Endometrial microvascular endothelial cells (primary cell): ENCODE measurements around the gene KCNIP2. TPM values are rescaled to one million over a fixed set of nuclear protein-coding genes. Genes with fewer than 3 reads are reported as not detected.

Experiments used
- in situ Hi-C: cut with HindIII; loops from 2 replicates; pipeline ENCODE4 v1.10.0; 2017; ENCODE audit warnings: low sequenced_read_pairs, low pct_unique_long_range_greater_than_20kb; ENCODE audit errors: inconsistent ontology term
- total RNA-seq: library from RNA; depleted of rRNA; stranded (reverse); fragments of >200 nt; gene quantifications from one replicate; pipeline ENCODE4 v1.2.3, GENCODE V29; 2015; ENCODE audit errors: inconsistent ontology term

The KCNIP2 gene
- total RNA-seq, 1 donor from 2014 or later = 0.09 TPM

GRCh38 chr10:101858723-101859500 is 15.3 kb upstream of the KCNIP2 start:
- in situ Hi-C loops = no loop called here

- in situ Hi-C loops = no loop called here
Observed at GRCh38 chr10:101857802-101858476, 14.3 kb upstream of the KCNIP2 start.

GRCh38 chr10:101856626-101857025 is 13.0 kb upstream of the KCNIP2 start:
- in situ Hi-C loops = no loop called here

- in situ Hi-C loops = no loop called here
Observed at GRCh38 chr10:101851411-101852116, 8.0 kb upstream of the KCNIP2 start.

- in situ Hi-C loops = no loop called here
Observed at GRCh38 chr10:101850749-101851148, 7.1 kb upstream of the KCNIP2 start.

- in situ Hi-C loops = no loop called here
Observed at GRCh38 chr10:101848894-101849351, 5.3 kb upstream of the KCNIP2 start.

- in situ Hi-C loops = no loop called here
Observed at GRCh38 chr10:101848408-101848807, 4.8 kb upstream of the KCNIP2 start.

- in situ Hi-C loops = no loop called here
Observed at GRCh38 chr10:101845893-101846292, 2.3 kb upstream of the KCNIP2 start.

GRCh38 chr10:101841826-101842225 is 1.8 kb downstream of the KCNIP2 start:
- in situ Hi-C loops = no loop called here

GRCh38 chr10:101840741-101841453 is 2.7 kb downstream of the KCNIP2 start:
- in situ Hi-C loops = no loop called here

GRCh38 chr10:101840102-101840684 is 3.4 kb downstream of the KCNIP2 start:
- in situ Hi-C loops = no loop called here

- in situ Hi-C loops = no loop called here
Observed at GRCh38 chr10:101839416-101840063, 4.1 kb downstream of the KCNIP2 start.

- in situ Hi-C loops = no loop called here
Observed at GRCh38 chr10:101839002-101839401, 4.6 kb downstream of the KCNIP2 start.

- in situ Hi-C loops = no loop called here
Observed at GRCh38 chr10:101838416-101838970, 5.1 kb downstream of the KCNIP2 start.

GRCh38 chr10:101837748-101838147 is 5.9 kb downstream of the KCNIP2 start:
- in situ Hi-C loops = no loop called here

GRCh38 chr10:101835362-101835761 is 8.2 kb downstream of the KCNIP2 start:
- in situ Hi-C loops = no loop called here

- in situ Hi-C loops = no loop called here
Observed at GRCh38 chr10:101834341-101834740, 9.3 kb downstream of the KCNIP2 start.

- in situ Hi-C loops = no loop called here
Observed at GRCh38 chr10:101833466-101833865, 10.1 kb downstream of the KCNIP2 start.
